ENCODE results near the gene MS4A6E. TPM values are rescaled to one million over a fixed set of nuclear protein-coding genes. Genes with fewer than 3 reads are reported as not detected.

Gene MS4A6E
- total RNA-seq, 1 donor from 2014 or later = not detected

GRCh38 chr11:60375316-60375715 is 48.3 kb downstream of the MS4A6E start:
- no peak for DNase-seq (ENCODE audit: low spot score)

GRCh38 chr11:60376601-60377000 is 49.5 kb downstream of the MS4A6E start:
- no peak for DNase-seq (ENCODE audit: low spot score)

- DNase-seq (ENCODE audit: low spot score) = peak; percentile 65
These were observed 50.5 kb downstream of the MS4A6E start for GRCh38 chr11:60377401-60378136.

GRCh38 chr11:60378354-60378753 is 51.3 kb downstream of the MS4A6E start, which contains the start of gene MS4A7:
Gene MS4A7, plus strand, starts transcription at chr11:60378532. Its CDS starts 4,610 bp downstream, at chr11:60383142.
- no peak for DNase-seq (ENCODE audit: low spot score)

- DNase-seq (ENCODE audit: low spot score) = no peak
These were observed 62.3 kb downstream of the MS4A6E start for GRCh38 chr11:60389279-60389910.

GRCh38 chr11:60390419-60390818 is 63.4 kb downstream of the MS4A6E start:
- no peak for DNase-seq (ENCODE audit: low spot score)

Other genes starting within 250 kb of the MS4A6E start
- 11.2 TPM for gene MS4A2, start 238.6 kb upstream of the MS4A6E start, total RNA-seq
- 95.1 TPM for gene MS4A6A, start 144.2 kb upstream of the MS4A6E start, total RNA-seq
- 3.5 TPM for gene MS4A4E, start 84.1 kb upstream of the MS4A6E start, total RNA-seq
- 28.9 TPM for gene MS4A4A, start 46.6 kb upstream of the MS4A6E start, total RNA-seq
- 39.8 TPM for gene MS4A7, start 51.3 kb downstream of the MS4A6E start, total RNA-seq
- 2.5 TPM for gene MS4A14, start 69.2 kb downstream of the MS4A6E start, total RNA-seq
- gene MS4A5, start 102.3 kb downstream of the MS4A6E start, total RNA-seq = not detected
- gene MS4A1, start 128.6 kb downstream of the MS4A6E start, total RNA-seq = 0.60 TPM
- gene MS4A12, start 165.5 kb downstream of the MS4A6E start, total RNA-seq = not detected
- gene MS4A13, start 188.1 kb downstream of the MS4A6E start, total RNA-seq = not detected

All from mucosa of gallbladder (tissue), 1 donor.